Activated CD4-positive, CD25-positive, alpha-beta regulatory T cell (primary cell): ENCODE data around the gene GPR157.

Experiments used
- DNase-seq, 4 experiments: peaks; one replicate each; lab custom pipeline; 2025; lab: John Stamatoyannopoulos, UW

Gene GPR157

GRCh38 chr1:9062021-9062471 is 66.9 kb downstream of the GPR157 start:
- DNase-seq = no peak

- no peak for DNase-seq
Observed at GRCh38 chr1:9061252-9061960, 67.5 kb downstream of the GPR157 start.

GRCh38 chr1:9059891-9060744 is 68.8 kb downstream of the GPR157 start:
- no peak for DNase-seq

- no peak for DNase-seq
Observed at GRCh38 chr1:9058465-9058864, 70.4 kb downstream of the GPR157 start.

- no peak for DNase-seq
Observed at GRCh38 chr1:9057851-9058250, 71.1 kb downstream of the GPR157 start.

GRCh38 chr1:9052272-9053049 is 76.4 kb downstream of the GPR157 start:
- DNase-seq = no peak

- no peak for DNase-seq
Observed at GRCh38 chr1:9051379-9051778, 77.5 kb downstream of the GPR157 start.

- DNase-seq = no peak
Observed at GRCh38 chr1:9050803-9051202, 78.1 kb downstream of the GPR157 start.
